HEK293 (cell line): ENCODE data around the gene PDLIM5.

ENCODE experiments used
- CTCF ChIA-PET: fragments of 350-600 bp; formaldehyde crosslinking; extraction: SDS; loops from one replicate; lab custom pipeline; 2021; ENCODE audit warnings: antibody characterized with exemption; lab: Yijun Ruan, JAX
- POLR2A ChIA-PET: fragments of 300-600 bp; formaldehyde crosslinking; extraction: SDS; loops from one replicate; lab custom pipeline; 2020; ENCODE audit warnings: antibody characterized with exemption, inconsistent platforms; lab: Yijun Ruan, JAX
- H3K27ac ChIP-seq: fragments of 200-500 bp; sonication (Bioruptor generic); 2 replicates; pipeline ENCODE4 v1.5.1; 2014; ENCODE audit warnings: low read depth, low read length, control low read depth, inconsistent platforms; ENCODE audit errors: extremely low read depth
- H3K36me3 ChIP-seq, 2 experiments: fragments of 200-500 bp in 1 of 2; sonication (Bioruptor generic) in 1 of 2; 1 replicate in 1 of 2; 2 replicates in 1 of 2; pipeline ENCODE4 v1.5.1; 2014 to 2017; ENCODE audit warnings: inconsistent platforms in 2 of 2, low read length in 2 of 2; ENCODE audit not compliant: control insufficient read depth in 2 of 2, insufficient read depth in 1 of 2
- H3K4me1 ChIP-seq: fragments of 200-500 bp; sonication (Bioruptor generic); 2 replicates; pipeline ENCODE4 v1.5.1; 2014; ENCODE audit warnings: mild to moderate bottlenecking, low read length, inconsistent platforms; ENCODE audit not compliant: control insufficient read depth, insufficient read depth
- H3K4me3 ChIP-seq: 2 replicates; pipeline ENCODE4 v1.5.1; 2011; ENCODE audit warnings: low read depth, mild to moderate bottlenecking, control low read depth, low read length, moderate library complexity
- H3K9me3 ChIP-seq: fragments of 200-500 bp; sonication (Bioruptor generic); 2 replicates; pipeline ENCODE4 v1.5.1; 2014; ENCODE audit warnings: low read depth, low read length, inconsistent platforms; ENCODE audit not compliant: control insufficient read depth, insufficient read depth
- HOXC10 ChIP-seq: sonication (generic); formaldehyde crosslinking; IDR thresholded peaks from 2 replicates; pipeline ENCODE4 v1.8.1; 2023; ENCODE audit warnings: mild to moderate bottlenecking, missing genetic modification reagents
- SCRT1 ChIP-seq: fragments of 450-650 bp; formaldehyde crosslinking; IDR thresholded peaks from 2 replicates; pipeline ENCODE4 v1.5.1; 2016; ENCODE audit warnings: missing biosample characterization, missing genetic modification characterization, borderline replicate concordance
- SETDB1 ChIP-seq: IDR thresholded peaks from one replicate; pipeline ENCODE4 v1.6.1; 2017; ENCODE audit warnings: mild to moderate bottlenecking, low read length, moderate library complexity, mixed read lengths; ENCODE audit not compliant: insufficient read length
- TRIM28 ChIP-seq: IDR thresholded peaks from 2 replicates; pipeline ENCODE4 v1.6.1; 2011; ENCODE audit warnings: low read length, control low read depth, borderline replicate concordance
- ZBTB21 ChIP-seq: fragments of 450-650 bp; formaldehyde crosslinking; IDR thresholded peaks from 2 replicates; pipeline ENCODE4 v1.5.1; 2017; ENCODE audit warnings: missing biosample characterization, missing genetic modification characterization
- ZNF112 ChIP-seq: fragments of 450-650 bp; formaldehyde crosslinking; IDR thresholded peaks from 2 replicates; pipeline ENCODE4 v1.5.0; 2017; ENCODE audit warnings: missing biosample characterization, missing genetic modification characterization
- ZNF146 ChIP-seq: fragments of 450-650 bp; formaldehyde crosslinking; IDR thresholded peaks from 2 replicates; pipeline ENCODE4 v1.5.1; 2016; ENCODE audit warnings: missing biosample characterization, missing genetic modification characterization
- ZNF274 ChIP-seq, 2 experiments: fragments of 200-500 bp in 1 of 2; fragments of 450-650 bp in 1 of 2; sonication (Bioruptor generic) in 1 of 2; formaldehyde crosslinking in 1 of 2; IDR thresholded peaks; 2 replicates each; pipeline versions ENCODE4 v1.5.1 to v1.6.1; 2014 to 2016; ENCODE audit warnings: borderline replicate concordance in 1 of 2, inconsistent platforms in 1 of 2, low read length in 1 of 2, missing biosample characterization in 1 of 2, missing genetic modification characterization in 1 of 2
- ZNF292 ChIP-seq: fragments of 450-650 bp; formaldehyde crosslinking; IDR thresholded peaks from 2 replicates; pipeline ENCODE4 v1.5.1; 2016; ENCODE audit warnings: low read depth, missing biosample characterization, missing genetic modification characterization, borderline replicate concordance
- ZNF324 ChIP-seq: fragments of 450-650 bp; formaldehyde crosslinking; IDR thresholded peaks from 2 replicates; pipeline ENCODE4 v1.5.1; 2016; ENCODE audit warnings: missing biosample characterization, missing genetic modification characterization
- ZNF341 ChIP-seq: fragments of 450-650 bp; formaldehyde crosslinking; IDR thresholded peaks from 2 replicates; pipeline ENCODE4; 2016; ENCODE audit warnings: low read depth, missing biosample characterization, missing genetic modification characterization
- ZNF354C ChIP-seq: fragments of 450-650 bp; formaldehyde crosslinking; IDR thresholded peaks from 2 replicates; pipeline ENCODE4 v1.5.1; 2016; ENCODE audit warnings: missing biosample characterization, missing genetic modification characterization, low read depth, borderline replicate concordance
- ZNF530 ChIP-seq: fragments of 450-650 bp; formaldehyde crosslinking; IDR thresholded peaks from 2 replicates; pipeline ENCODE4 v1.5.1; 2016; ENCODE audit warnings: low read depth, missing biosample characterization, missing genetic modification characterization
- ZNF548 ChIP-seq: fragments of 450-650 bp; formaldehyde crosslinking; IDR thresholded peaks from 2 replicates; pipeline ENCODE4 v1.5.1; 2016; ENCODE audit warnings: missing biosample characterization, missing genetic modification characterization
- ZNF654 ChIP-seq: fragments of 450-650 bp; formaldehyde crosslinking; IDR thresholded peaks from 2 replicates; pipeline ENCODE4 v1.5.1; 2016; ENCODE audit warnings: low read depth, missing biosample characterization, missing genetic modification characterization
- ZNF785 ChIP-seq: fragments of 450-650 bp; formaldehyde crosslinking; IDR thresholded peaks from 2 replicates; pipeline ENCODE4 v1.5.1; 2016; ENCODE audit warnings: missing biosample characterization, missing genetic modification characterization
- TF ChIP-seq, protein P1 (sequence below): fragments of 450-650 bp; formaldehyde crosslinking; IDR thresholded peaks from 2 replicates; pipeline ENCODE4 v1.5.1; 2016; ENCODE audit warnings: missing biosample characterization, missing genetic modification characterization
- TF ChIP-seq, protein P2 (sequence below): fragments of 450-650 bp; formaldehyde crosslinking; IDR thresholded peaks from 2 replicates; pipeline ENCODE4 v1.5.1; 2017; ENCODE audit warnings: missing biosample characterization, mild to moderate bottlenecking, missing genetic modification characterization, moderate library complexity
- TF ChIP-seq, protein P3 (sequence below): fragments of 450-650 bp; formaldehyde crosslinking; IDR thresholded peaks from 2 replicates; pipeline ENCODE4 v1.5.1; 2016; ENCODE audit warnings: missing biosample characterization, missing genetic modification characterization
- TF ChIP-seq, protein P4 (sequence below): fragments of 450-650 bp; formaldehyde crosslinking; IDR thresholded peaks from 2 replicates; pipeline ENCODE4 v1.5.1; 2016; ENCODE audit warnings: missing biosample characterization, missing genetic modification characterization, low read depth

The PDLIM5 gene

GRCh38 chr4:94678896-94679295 is 227.2 kb downstream of the PDLIM5 start:
- no peak overlapping the region for H3K4me3 ChIP-seq
- TF ChIP-seq SETDB1 (no peak), ZNF112 (tag by site-specific recombination) (no peak), ZNF354C (tag by site-specific recombination) (no peak), ZNF785 (tag by site-specific recombination) (no peak), SCRT1 (tag by site-specific recombination) (no peak), ZNF274 (IDR thresholded peaks at IDR 0.05; ENCODE audit: low read length) (no peak), ZNF274 (tag by site-specific recombination; IDR thresholded peaks at IDR 0.05; ENCODE audit: borderline replicate concordance) (no peak), ZNF530 (no peak), ZNF548 (no peak), HOXC10 (no peak), TRIM28 (no peak), ZNF341 (tag by site-specific recombination) (no peak), ZBTB21 (no peak), ZNF292 (tag by site-specific recombination) (no peak), ZNF654 (tag by site-specific recombination) (no peak), ZNF324 (no peak), ZNF146 (tag by site-specific recombination) (no peak)
- TF ChIP-seq, protein P1, sequence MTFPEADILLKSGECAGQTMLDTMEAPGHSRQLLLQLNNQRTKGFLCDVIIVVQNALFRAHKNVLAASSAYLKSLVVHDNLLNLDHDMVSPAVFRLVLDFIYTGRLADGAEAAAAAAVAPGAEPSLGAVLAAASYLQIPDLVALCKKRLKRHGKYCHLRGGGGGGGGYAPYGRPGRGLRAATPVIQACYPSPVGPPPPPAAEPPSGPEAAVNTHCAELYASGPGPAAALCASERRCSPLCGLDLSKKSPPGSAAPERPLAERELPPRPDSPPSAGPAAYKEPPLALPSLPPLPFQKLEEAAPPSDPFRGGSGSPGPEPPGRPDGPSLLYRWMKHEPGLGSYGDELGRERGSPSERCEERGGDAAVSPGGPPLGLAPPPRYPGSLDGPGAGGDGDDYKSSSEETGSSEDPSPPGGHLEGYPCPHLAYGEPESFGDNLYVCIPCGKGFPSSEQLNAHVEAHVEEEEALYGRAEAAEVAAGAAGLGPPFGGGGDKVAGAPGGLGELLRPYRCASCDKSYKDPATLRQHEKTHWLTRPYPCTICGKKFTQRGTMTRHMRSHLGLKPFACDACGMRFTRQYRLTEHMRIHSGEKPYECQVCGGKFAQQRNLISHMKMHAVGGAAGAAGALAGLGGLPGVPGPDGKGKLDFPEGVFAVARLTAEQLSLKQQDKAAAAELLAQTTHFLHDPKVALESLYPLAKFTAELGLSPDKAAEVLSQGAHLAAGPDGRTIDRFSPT (tag by site-specific recombination): no peak
- TF ChIP-seq, protein P2, sequence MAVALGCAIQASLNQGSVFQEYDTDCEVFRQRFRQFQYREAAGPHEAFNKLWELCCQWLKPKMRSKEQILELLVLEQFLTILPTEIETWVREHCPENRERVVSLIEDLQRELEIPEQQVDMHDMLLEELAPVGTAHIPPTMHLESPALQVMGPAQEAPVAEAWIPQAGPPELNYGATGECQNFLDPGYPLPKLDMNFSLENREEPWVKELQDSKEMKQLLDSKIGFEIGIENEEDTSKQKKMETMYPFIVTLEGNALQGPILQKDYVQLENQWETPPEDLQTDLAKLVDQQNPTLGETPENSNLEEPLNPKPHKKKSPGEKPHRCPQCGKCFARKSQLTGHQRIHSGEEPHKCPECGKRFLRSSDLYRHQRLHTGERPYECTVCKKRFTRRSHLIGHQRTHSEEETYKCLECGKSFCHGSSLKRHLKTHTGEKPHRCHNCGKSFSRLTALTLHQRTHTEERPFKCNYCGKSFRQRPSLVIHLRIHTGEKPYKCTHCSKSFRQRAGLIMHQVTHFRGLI (tag by site-specific recombination): no peak
- TF ChIP-seq, protein P3, sequence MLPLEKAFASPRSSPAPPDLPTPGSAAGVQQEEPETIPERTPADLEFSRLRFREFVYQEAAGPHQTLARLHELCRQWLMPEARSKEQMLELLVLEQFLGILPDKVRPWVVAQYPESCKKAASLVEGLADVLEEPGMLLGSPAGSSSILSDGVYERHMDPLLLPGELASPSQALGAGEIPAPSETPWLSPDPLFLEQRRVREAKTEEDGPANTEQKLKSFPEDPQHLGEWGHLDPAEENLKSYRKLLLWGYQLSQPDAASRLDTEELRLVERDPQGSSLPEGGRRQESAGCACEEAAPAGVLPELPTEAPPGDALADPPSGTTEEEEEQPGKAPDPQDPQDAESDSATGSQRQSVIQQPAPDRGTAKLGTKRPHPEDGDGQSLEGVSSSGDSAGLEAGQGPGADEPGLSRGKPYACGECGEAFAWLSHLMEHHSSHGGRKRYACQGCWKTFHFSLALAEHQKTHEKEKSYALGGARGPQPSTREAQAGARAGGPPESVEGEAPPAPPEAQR: no peak
- TF ChIP-seq, protein P4, sequence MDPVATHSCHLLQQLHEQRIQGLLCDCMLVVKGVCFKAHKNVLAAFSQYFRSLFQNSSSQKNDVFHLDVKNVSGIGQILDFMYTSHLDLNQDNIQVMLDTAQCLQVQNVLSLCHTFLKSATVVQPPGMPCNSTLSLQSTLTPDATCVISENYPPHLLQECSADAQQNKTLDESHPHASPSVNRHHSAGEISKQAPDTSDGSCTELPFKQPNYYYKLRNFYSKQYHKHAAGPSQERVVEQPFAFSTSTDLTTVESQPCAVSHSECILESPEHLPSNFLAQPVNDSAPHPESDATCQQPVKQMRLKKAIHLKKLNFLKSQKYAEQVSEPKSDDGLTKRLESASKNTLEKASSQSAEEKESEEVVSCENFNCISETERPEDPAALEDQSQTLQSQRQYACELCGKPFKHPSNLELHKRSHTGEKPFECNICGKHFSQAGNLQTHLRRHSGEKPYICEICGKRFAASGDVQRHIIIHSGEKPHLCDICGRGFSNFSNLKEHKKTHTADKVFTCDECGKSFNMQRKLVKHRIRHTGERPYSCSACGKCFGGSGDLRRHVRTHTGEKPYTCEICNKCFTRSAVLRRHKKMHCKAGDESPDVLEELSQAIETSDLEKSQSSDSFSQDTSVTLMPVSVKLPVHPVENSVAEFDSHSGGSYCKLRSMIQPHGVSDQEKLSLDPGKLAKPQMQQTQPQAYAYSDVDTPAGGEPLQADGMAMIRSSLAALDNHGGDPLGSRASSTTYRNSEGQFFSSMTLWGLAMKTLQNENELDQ (tag by site-specific recombination): no peak
- no peaks in the 10 kb centered on the region for H3K4me1 ChIP-seq
- no peaks in the 10 kb centered on the region for H3K9me3 ChIP-seq
- CTCF ChIA-PET: no interaction called here
- H3K27ac ChIP-seq: no peak overlapping the region
- POLR2A ChIA-PET: no interaction called here
- no peaks in the 10 kb centered on the region for H3K36me3 ChIP-seq
